ENCODE measurements around the gene LIG1.

Gene LIG1

DNA sequence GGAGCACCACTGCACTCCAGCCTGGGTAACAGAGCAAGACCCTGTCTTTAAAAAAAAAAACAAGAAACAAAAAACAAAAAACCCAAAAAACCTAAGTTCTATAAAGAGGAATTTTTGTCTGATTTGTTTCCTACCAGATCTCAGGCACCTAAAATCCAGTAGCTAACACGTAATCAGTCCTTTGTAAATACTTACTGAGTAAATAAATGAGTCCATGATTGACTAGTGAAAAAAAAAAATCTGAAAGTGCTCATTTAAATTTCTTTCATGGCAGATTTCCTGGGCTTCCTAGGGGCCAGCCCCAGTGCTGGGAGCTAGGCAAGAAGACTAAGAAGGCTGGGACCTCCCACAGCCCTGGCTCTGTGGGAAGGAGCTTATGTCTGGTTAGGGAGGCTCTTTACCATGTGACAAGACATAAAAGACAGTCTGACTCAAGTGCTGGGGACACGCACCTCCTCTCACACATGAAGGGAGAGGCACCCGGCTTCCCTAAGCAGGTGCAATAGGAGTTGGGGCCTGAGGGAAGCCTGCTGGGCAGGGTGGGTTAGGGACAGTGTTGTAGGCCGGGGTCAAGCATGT is 22.5 kb downstream of the LIG1 start:
- TF ChIP-seq, protein P1, sequence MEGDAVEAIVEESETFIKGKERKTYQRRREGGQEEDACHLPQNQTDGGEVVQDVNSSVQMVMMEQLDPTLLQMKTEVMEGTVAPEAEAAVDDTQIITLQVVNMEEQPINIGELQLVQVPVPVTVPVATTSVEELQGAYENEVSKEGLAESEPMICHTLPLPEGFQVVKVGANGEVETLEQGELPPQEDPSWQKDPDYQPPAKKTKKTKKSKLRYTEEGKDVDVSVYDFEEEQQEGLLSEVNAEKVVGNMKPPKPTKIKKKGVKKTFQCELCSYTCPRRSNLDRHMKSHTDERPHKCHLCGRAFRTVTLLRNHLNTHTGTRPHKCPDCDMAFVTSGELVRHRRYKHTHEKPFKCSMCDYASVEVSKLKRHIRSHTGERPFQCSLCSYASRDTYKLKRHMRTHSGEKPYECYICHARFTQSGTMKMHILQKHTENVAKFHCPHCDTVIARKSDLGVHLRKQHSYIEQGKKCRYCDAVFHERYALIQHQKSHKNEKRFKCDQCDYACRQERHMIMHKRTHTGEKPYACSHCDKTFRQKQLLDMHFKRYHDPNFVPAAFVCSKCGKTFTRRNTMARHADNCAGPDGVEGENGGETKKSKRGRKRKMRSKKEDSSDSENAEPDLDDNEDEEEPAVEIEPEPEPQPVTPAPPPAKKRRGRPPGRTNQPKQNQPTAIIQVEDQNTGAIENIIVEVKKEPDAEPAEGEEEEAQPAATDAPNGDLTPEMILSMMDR (IDR thresholded peaks at IDR 0.05; ENCODE audit: insufficient read depth, missing control alignments): no peak
- FAIRE-seq (no peak), DNase-seq (ENCODE audit: insufficient read length, low spot score) (no peak)

DNA sequence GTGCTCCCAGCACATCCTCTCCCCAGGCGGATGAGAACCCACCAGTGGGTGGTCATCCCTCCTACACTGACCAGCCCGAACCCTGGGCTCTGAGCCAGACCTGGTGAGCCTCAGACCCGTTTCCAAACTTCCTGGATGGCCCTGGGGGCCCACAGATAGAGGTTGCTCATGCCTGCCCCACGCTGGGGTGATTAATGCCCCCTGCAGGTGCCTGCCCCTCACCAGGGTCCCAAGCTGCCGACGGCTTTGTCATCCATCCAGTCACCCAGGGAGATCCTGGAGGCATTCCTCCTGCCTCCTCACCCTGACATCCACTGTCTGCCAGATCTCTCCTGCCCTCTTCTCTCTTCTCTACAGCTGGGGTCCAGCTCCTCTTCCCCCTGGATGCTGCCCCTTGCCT is 31.1 kb downstream of the LIG1 start:
- TF ChIP-seq, protein P1 (IDR thresholded peaks at IDR 0.05; ENCODE audit: insufficient read depth, missing control alignments): no peak
- no peak for DNase-seq (ENCODE audit: insufficient read length, low spot score)
- no peak for FAIRE-seq

DNA sequence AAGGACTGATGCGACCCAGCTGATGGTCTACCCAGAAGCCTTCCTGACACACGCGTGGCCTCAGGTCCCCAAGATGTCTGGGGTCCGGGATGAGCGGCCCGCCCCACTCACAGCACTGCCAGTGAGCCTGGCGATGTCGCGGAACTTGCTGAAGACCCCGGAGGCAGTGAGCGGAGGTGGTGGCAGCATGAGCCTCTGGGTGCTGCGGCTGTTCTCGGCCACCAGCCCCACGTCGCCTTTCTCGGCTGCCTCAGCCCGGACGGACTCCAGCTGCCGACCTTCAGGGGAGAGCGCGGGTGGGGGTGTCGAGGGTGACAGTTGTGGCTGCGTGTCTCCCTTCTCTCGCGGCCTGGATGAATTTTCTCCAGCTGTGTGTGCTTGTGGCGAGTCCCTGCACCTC is 32.7 kb downstream of the LIG1 start:
- no peak for FAIRE-seq
- no peak for DNase-seq (ENCODE audit: insufficient read length, low spot score)
- TF ChIP-seq, protein P1 (IDR thresholded peaks at IDR 0.05; ENCODE audit: insufficient read depth, missing control alignments): no peak

DNA sequence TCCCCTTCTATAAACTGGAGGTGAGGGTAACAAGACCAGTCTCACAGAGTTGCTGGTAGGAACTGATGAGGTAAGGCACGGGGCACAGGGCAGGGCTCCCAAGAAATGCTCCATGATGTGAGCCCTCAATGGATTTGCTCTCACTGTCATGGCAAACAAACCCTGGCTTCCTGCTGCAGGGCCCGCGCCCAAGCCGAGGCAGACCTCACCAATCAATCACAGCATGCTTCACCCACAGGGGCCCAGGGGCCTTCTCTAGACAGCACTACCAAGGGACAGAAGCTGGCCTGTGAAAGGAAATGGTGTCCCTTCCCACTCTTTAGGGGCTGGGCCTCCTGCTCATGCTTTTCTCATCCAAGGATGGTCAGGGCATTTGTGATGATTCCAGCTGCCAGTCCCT is 33.6 kb downstream of the LIG1 start:
- DNase-seq (ENCODE audit: insufficient read length, low spot score) (no peak), FAIRE-seq (no peak)
- TF ChIP-seq, protein P1 (IDR thresholded peaks at IDR 0.05; ENCODE audit: insufficient read depth, missing control alignments): no peak

DNA sequence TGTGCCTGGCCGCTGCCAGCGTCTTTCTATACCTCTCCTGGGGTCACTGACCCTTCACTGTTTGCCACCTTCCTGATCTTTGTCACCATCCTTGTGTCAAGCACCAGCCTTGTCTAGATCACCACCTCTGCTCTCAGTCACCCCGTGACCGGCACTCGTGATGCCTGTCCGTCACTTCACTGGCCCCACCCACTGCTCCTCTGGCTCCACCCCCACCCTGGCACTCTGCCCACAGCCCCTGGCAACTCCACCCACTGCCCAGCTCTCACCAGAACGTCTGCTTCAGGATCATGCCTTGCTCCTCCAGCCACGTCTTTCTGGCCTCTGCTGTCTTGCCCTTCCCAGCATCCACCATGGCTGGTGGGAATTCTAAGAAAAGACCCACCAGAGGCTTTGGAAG is 34.7 kb downstream of the LIG1 start:
- DNase-seq (ENCODE audit: insufficient read length, low spot score): no peak
- TF ChIP-seq, protein P1 (IDR thresholded peaks at IDR 0.05; ENCODE audit: insufficient read depth, missing control alignments): no peak

DNA sequence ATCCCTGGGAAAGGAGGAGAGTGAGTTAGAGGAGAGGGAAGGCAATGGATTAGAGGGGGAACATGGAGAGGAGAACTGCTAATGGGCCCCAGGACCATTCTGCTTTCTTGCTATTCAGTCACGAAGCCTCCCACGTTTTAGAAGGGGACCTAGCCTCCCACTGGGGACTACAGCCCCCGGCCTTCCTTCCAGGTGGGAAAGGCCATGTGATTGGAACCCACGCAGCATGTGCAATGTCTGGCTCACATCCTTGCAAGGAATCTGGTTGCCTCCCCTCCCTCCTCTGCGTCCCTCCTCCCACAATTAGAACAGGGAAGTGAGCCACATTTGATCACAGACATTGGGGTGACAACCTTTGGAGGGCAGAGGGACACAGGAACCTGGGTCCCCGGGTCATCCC is 37.0 kb downstream of the LIG1 start:
- DNase-seq (ENCODE audit: insufficient read length, low spot score): no peak

More for the DNA sequence above, 34.7 kb downstream of the LIG1 start:
- no peak for FAIRE-seq

DNA sequence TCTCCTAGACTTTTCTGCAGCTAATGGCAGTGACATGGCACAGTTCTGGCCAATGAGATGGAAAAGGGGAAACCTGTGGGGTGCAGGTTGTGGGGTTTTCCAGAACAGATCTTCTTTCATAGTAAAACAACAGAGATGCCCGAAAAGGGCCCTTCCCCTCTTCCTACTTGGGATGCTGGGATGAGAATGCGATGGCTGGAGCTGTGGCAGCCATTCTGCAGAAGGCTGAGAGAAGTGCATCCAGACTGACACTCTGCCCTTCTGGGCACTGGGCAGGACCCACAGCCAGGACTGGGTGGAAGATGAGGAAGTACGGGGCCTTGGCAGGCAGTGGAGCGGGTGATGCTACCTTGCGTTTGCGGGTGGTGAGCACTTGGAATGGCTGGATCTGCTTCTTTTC is 42.6 kb downstream of the LIG1 start:
- no peak for FAIRE-seq
- DNase-seq (ENCODE audit: insufficient read length, low spot score): no peak
- TF ChIP-seq, protein P1 (IDR thresholded peaks at IDR 0.05; ENCODE audit: insufficient read depth, missing control alignments): no peak

More for the DNA sequence above, 37.0 kb downstream of the LIG1 start:
- no peak for FAIRE-seq
- TF ChIP-seq, protein P1 (IDR thresholded peaks at IDR 0.05; ENCODE audit: insufficient read depth, missing control alignments): no peak
